KBM-7 (cell line): ENCODE measurements around the gene IGDCC3.
A peak's percentile ranks its signal among the peaks of the same experiment; 100 is the strongest.
"Not testable (repeated sequence)": the region's sequence is repeated elsewhere in the genome, so short reads cannot be mapped to it uniquely, and the experiment has no call there.

Experiments
- DNase-seq: peaks from one replicate; pipeline ENCODE4 v3.0.0-alpha.2; 2015
- in situ Hi-C: fragments of 300-500 bp; cut with MboI; formaldehyde crosslinking; loops from 2 replicates; pipeline ENCODE4 v1.14.3; 2020; ENCODE audit warnings: low sequenced_read_pairs, low pct_unique_long_range_greater_than_20kb, mixed read lengths

The IGDCC3 gene

GRCh38 chr15:65408324-65409035, 30.7 kb upstream of the IGDCC3 start:
- in situ Hi-C loops: no loop called here
- no peak for DNase-seq

GRCh38 chr15:65406424-65407000, 28.7 kb upstream of the IGDCC3 start:
- DNase-seq: peak; percentile 64
- in situ Hi-C loops: no loop called here

- no peak for DNase-seq
- in situ Hi-C loops: no loop called here
Observed at GRCh38 chr15:65405791-65406423, 28.1 kb upstream of the IGDCC3 start.

GRCh38 chr15:65404186-65404872, 26.5 kb upstream of the IGDCC3 start:
- in situ Hi-C loops: no loop called here
- no peak for DNase-seq

GRCh38 chr15:65402961-65403360, 25.2 kb upstream of the IGDCC3 start:
- in situ Hi-C loops: no loop called here
- DNase-seq: no peak

GRCh38 chr15:65401611-65402240, 23.9 kb upstream of the IGDCC3 start:
- in situ Hi-C loops: no loop called here

GRCh38 chr15:65400760-65401610, 23.2 kb upstream of the IGDCC3 start:
- in situ Hi-C loops: no loop called here
- peak; percentile 98 for DNase-seq

More at GRCh38 chr15:65401611-65402240, 23.9 kb upstream of the IGDCC3 start:
- no peak for DNase-seq

GRCh38 chr15:65399997-65400396, 22.2 kb upstream of the IGDCC3 start:
- in situ Hi-C loops: no loop called here

GRCh38 chr15:65399001-65399706, 21.4 kb upstream of the IGDCC3 start:
- in situ Hi-C loops: no loop called here
- DNase-seq: no peak

More at GRCh38 chr15:65399997-65400396, 22.2 kb upstream of the IGDCC3 start:
- DNase-seq: no peak

GRCh38 chr15:65398486-65398885, 20.7 kb upstream of the IGDCC3 start:
- DNase-seq, in situ Hi-C loops: not testable (repeated sequence)

GRCh38 chr15:65396965-65397317, 19.1 kb upstream of the IGDCC3 start:
- no peak for DNase-seq
- in situ Hi-C loops: no loop called here

GRCh38 chr15:65396283-65396964, 18.6 kb upstream of the IGDCC3 start:
- DNase-seq: no peak
- in situ Hi-C loops: no loop called here

GRCh38 chr15:65395567-65396202, 17.9 kb upstream of the IGDCC3 start:
- no peak for DNase-seq
- in situ Hi-C loops: no loop called here

GRCh38 chr15:65394936-65395335, 17.1 kb upstream of the IGDCC3 start:
- DNase-seq: no peak
- in situ Hi-C loops: no loop called here

GRCh38 chr15:65394280-65394789, 16.5 kb upstream of the IGDCC3 start:
- DNase-seq: no peak
- in situ Hi-C loops: no loop called here

- no peak for DNase-seq
- in situ Hi-C loops: no loop called here
Observed at GRCh38 chr15:65393557-65393956, 15.8 kb upstream of the IGDCC3 start.

- no peak for DNase-seq
- in situ Hi-C loops: no loop called here
Observed at GRCh38 chr15:65393091-65393490, 15.3 kb upstream of the IGDCC3 start.
